Chondrocyte (in vitro differentiated cells): Measurements from ENCODE around the gene PIGN. TPM values are rescaled to one million over a fixed set of nuclear protein-coding genes. Genes with fewer than 3 reads are reported as not detected.

Experiments
- DNase-seq: peaks from one replicate; pipeline ENCODE4 v3.0.0; 2021; ENCODE audit warnings: mixed read lengths, low spot score
- H3K27ac Mint-ChIP-seq: one replicate; pipeline ENCODE4 v1.8.0; 2021; ENCODE audit warnings: mild to moderate bottlenecking, moderate library complexity, mixed read lengths; ENCODE audit not compliant: unreplicated experiment
- H3K27me3 Mint-ChIP-seq: 2 replicates; pipeline ENCODE4 v1.8.0; 2021; ENCODE audit warnings: low read depth, mixed read lengths
- H3K36me3 Mint-ChIP-seq: 2 replicates; pipeline ENCODE4 v1.8.0; 2021; ENCODE audit warnings: low read depth, mixed read lengths
- H3K4me1 Mint-ChIP-seq: 2 replicates; pipeline ENCODE4 v1.8.0; 2021; ENCODE audit warnings: low read depth, mild to moderate bottlenecking, mixed read lengths
- H3K4me3 Mint-ChIP-seq: one replicate; pipeline ENCODE4 v1.8.0; 2021; ENCODE audit warnings: mild to moderate bottlenecking, moderate library complexity, mixed read lengths; ENCODE audit not compliant: unreplicated experiment
- H3K9me3 Mint-ChIP-seq: 2 replicates; pipeline ENCODE4 v1.8.0; 2021; ENCODE audit warnings: low read depth, mixed read lengths
- CTCF ChIP-seq: fragments of 200-600 bp; sonication (generic); IDR thresholded peaks from 2 replicates; pipeline ENCODE4 v1.5.0; 2021; ENCODE audit warnings: antibody characterized with exemption, mild to moderate bottlenecking, moderate library complexity
- total RNA-seq: library from RNA; stranded (reverse); gene quantifications from 3 replicates; pipeline ENCODE4 v1.2.1, GENCODE V29; 2021

The PIGN gene
- total RNA-seq, 1 donor from 2014 or later = 27.3 TPM

DNA sequence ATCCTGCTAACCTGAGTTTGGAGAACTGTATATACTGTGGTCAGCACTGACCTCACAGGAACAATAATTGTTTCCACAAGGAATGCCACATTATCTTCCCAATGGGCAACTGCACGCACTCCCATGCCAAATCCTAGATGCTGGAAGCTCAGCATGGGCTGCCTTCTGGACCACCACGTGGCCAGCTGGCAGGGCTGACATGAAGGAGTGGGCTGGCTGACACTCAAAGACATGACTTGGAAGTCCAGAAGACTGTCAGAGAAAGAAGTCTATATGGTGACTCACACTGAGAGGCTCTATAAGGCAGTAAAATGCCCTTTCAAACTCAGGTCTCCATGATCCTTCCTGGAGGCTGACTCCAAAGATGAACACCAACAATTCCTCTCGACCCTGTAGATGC lies 195.7 kb downstream of the PIGN start:
- peaks cover 67% of the 10 kb centered on the region for H3K4me1 Mint-ChIP-seq
- H3K4me3 Mint-ChIP-seq = no peak overlapping the region
- H3K36me3 Mint-ChIP-seq = peaks cover 2% of the 10 kb centered on the region
- H3K9me3 Mint-ChIP-seq = no peaks in the 10 kb centered on the region
- peak overlapping the region; percentile 87 for H3K27ac Mint-ChIP-seq
- H3K27me3 Mint-ChIP-seq = no peaks in the 10 kb centered on the region
- DNase-seq = no peak
- no peak for TF ChIP-seq CTCF

Other genes starting within 250 kb of the PIGN start
- gene RELCH, start 199 bp upstream of the PIGN start, total RNA-seq = 15.2 to 22.6 TPM (median 16.2 TPM) in 3 replicates
- gene TNFRSF11A, start 138.3 kb upstream of the PIGN start, total RNA-seq = 0.17 to 0.49 TPM (median 0.22 TPM) in 3 replicates